DOHH2 (cell line): ENCODE results near the gene MIEF1.

ENCODE experiments used
- H3F3A ChIP-seq: fragments of 200-600 bp; sonication (generic), shearing (Covaris generic); 2 replicates; pipeline ENCODE4 v1.6.0; 2016; ENCODE audit warnings: antibody characterized with exemption, mild to moderate bottlenecking; ENCODE audit not compliant: control insufficient read depth, insufficient read depth
- H3K27ac ChIP-seq: fragments of 200-600 bp; sonication (generic); 2 replicates; pipeline ENCODE4 v1.5.1; 2014; ENCODE audit warnings: low read depth, mild to moderate bottlenecking, low read length, moderate library complexity
- H3K27me3 ChIP-seq: fragments of 200-600 bp; sonication (generic); 2 replicates; pipeline ENCODE4 v1.6.1; 2014; ENCODE audit warnings: mild to moderate bottlenecking, low read length, mixed read lengths; ENCODE audit not compliant: control insufficient read depth
- H3K36me3 ChIP-seq: fragments of 200-600 bp; sonication (generic); 2 replicates; pipeline ENCODE4 v1.6.1; 2014; ENCODE audit warnings: mild to moderate bottlenecking, low read length, moderate library complexity, mixed read lengths; ENCODE audit not compliant: control insufficient read depth
- H3K4me1 ChIP-seq: fragments of 200-600 bp; sonication (generic); 2 replicates; pipeline ENCODE4 v1.6.1; 2014; ENCODE audit warnings: mild to moderate bottlenecking, low read length, mixed read lengths; ENCODE audit not compliant: control insufficient read depth
- H3K4me2 ChIP-seq: fragments of 200-600 bp; sonication (generic); 2 replicates; pipeline ENCODE4 v1.6.0; 2014; ENCODE audit warnings: mild to moderate bottlenecking, low read length, moderate library complexity
- H3K4me3 ChIP-seq: fragments of 200-600 bp; sonication (generic); 2 replicates; pipeline ENCODE4 v1.5.1; 2014; ENCODE audit warnings: mild to moderate bottlenecking, low read length, mixed read lengths
- H3K79me2 ChIP-seq: fragments of 200-600 bp; sonication (generic); 2 replicates; pipeline ENCODE4 v1.6.1; 2014; ENCODE audit warnings: mild to moderate bottlenecking, low read length, mixed read lengths; ENCODE audit not compliant: control insufficient read depth
- H3K9me2 ChIP-seq: fragments of 200-600 bp; sonication (generic); replicated peaks from 2 replicates; pipeline ENCODE4 v1.6.1; 2014; ENCODE audit warnings: mild to moderate bottlenecking, low read length, mixed read lengths; ENCODE audit not compliant: control insufficient read depth
- H3K9me3 ChIP-seq: fragments of 200-600 bp; sonication (generic); 2 replicates; pipeline ENCODE4 v1.6.1; 2014; ENCODE audit warnings: antibody characterized with exemption, low read length, mixed read lengths; ENCODE audit not compliant: control insufficient read depth, insufficient read depth
- H4K20me1 ChIP-seq: fragments of 200-600 bp; sonication (generic); 2 replicates; pipeline ENCODE4 v1.6.0; 2014; ENCODE audit warnings: low read depth, mild to moderate bottlenecking, antibody characterized with exemption, low read length, moderate library complexity; ENCODE audit not compliant: control insufficient read depth, insufficient read depth
- CTCF ChIP-seq: fragments of 200-600 bp; sonication (generic); IDR thresholded peaks from one replicate; pipeline ENCODE4 v1.5.1; 2014; ENCODE audit warnings: antibody characterized with exemption, mild to moderate bottlenecking, low read depth, low read length; ENCODE audit not compliant: poor library complexity, severe bottlenecking
- EZH2phosphoT487 ChIP-seq: fragments of 200-600 bp; sonication (generic); IDR thresholded peaks from 2 replicates; pipeline ENCODE4 v1.6.1; 2017; ENCODE audit warnings: borderline replicate concordance, mild to moderate bottlenecking, antibody characterized with exemption, low read length, moderate library complexity, mixed read lengths

Gene MIEF1

GRCh38 chr22:39553429-39553828 lies 51.3 kb downstream of the MIEF1 start:
- H4K20me1 ChIP-seq = no peaks in the 10 kb centered on the region
- H3K4me1 ChIP-seq = no peaks in the 10 kb centered on the region
- H3K27ac ChIP-seq = no peak overlapping the region
- no peak overlapping the region for H3K4me2 ChIP-seq
- TF ChIP-seq EZH2phosphoT487 = no peak
- no peak for TF ChIP-seq CTCF
- no peaks in the 10 kb centered on the region for H3F3A ChIP-seq
- no peaks in the 10 kb centered on the region for H3K79me2 ChIP-seq
- H3K9me3 ChIP-seq = no peaks in the 10 kb centered on the region
- H3K27me3 ChIP-seq = peaks cover 22% of the 10 kb centered on the region
- H3K36me3 ChIP-seq = no peaks in the 10 kb centered on the region
- H3K9me2 ChIP-seq = no peaks in the 10 kb centered on the region
- H3K4me3 ChIP-seq = no peak overlapping the region

GRCh38 chr22:39554151-39554550 lies 52.1 kb downstream of the MIEF1 start:
- no peaks in the 10 kb centered on the region for H3K79me2 ChIP-seq
- H3K9me3 ChIP-seq = no peaks in the 10 kb centered on the region
- H3K9me2 ChIP-seq = no peaks in the 10 kb centered on the region
- no peak overlapping the region for H3K4me3 ChIP-seq
- H3K4me2 ChIP-seq = no peak overlapping the region
- H3F3A ChIP-seq = no peaks in the 10 kb centered on the region
- H3K27ac ChIP-seq = no peak overlapping the region
- TF ChIP-seq CTCF = no peak
- no peak for TF ChIP-seq EZH2phosphoT487
- H3K36me3 ChIP-seq = no peaks in the 10 kb centered on the region
- H3K4me1 ChIP-seq = no peaks in the 10 kb centered on the region
- H3K27me3 ChIP-seq = peaks cover 22% of the 10 kb centered on the region
- H4K20me1 ChIP-seq = no peaks in the 10 kb centered on the region

- Histone ChIP-seq H3K27ac (no peak overlapping the region), H3K9me2 (no peaks in the 10 kb centered on the region), H3K27me3 (peaks cover 12% of the 10 kb centered on the region; the same call in 1 of the 2 replicates), H3K9me3 (no peaks in the 10 kb centered on the region), H4K20me1 (no peaks in the 10 kb centered on the region), H3K36me3 (no peaks in the 10 kb centered on the region), H3K79me2 (no peaks in the 10 kb centered on the region), H3K4me3 (no peak overlapping the region), H3K4me1 (no peaks in the 10 kb centered on the region), H3K4me2 (no peak overlapping the region), H3F3A (no peaks in the 10 kb centered on the region)
- TF ChIP-seq CTCF = no peak
- no peak for TF ChIP-seq EZH2phosphoT487
Measured at GRCh38 chr22:39556970-39557841, 55.1 kb downstream of the MIEF1 start.
